Esophagus (tissue), 2 donors: ENCODE measurements around the gene PNRC1. TPM values are rescaled to one million over a fixed set of nuclear protein-coding genes. Genes with fewer than 3 reads are reported as not detected.
"Not testable (repeated sequence)": the region's sequence is repeated elsewhere in the genome, so short reads cannot be mapped to it uniquely, and the experiment has no call there.

Experiments
- H3K27ac ChIP-seq, 2 donors: one replicate each; pipeline ENCODE4 v1.5.1; 2013; ENCODE audit warnings: low read depth in 2 of 2, mild to moderate bottlenecking in 2 of 2, inconsistent platforms in 1 of 2, low read length in 1 of 2, moderate library complexity in 1 of 2
- H3K27me3 ChIP-seq, 2 donors: one replicate each; pipeline ENCODE4 v1.6.1; 2013; ENCODE audit warnings: low read length in 2 of 2, control low read depth in 1 of 2, mild to moderate bottlenecking in 1 of 2; ENCODE audit not compliant: insufficient read depth in 2 of 2, control insufficient read depth in 1 of 2
- H3K36me3 ChIP-seq, 2 donors: one replicate each; pipeline ENCODE4 v1.6.1; 2013; ENCODE audit warnings: low read length in 1 of 2; ENCODE audit not compliant: control insufficient read depth in 2 of 2, insufficient read depth in 2 of 2
- H3K4me1 ChIP-seq, 2 donors: one replicate each; pipeline ENCODE4 v1.6.1; 2013; ENCODE audit warnings: low read length in 1 of 2; ENCODE audit not compliant: control insufficient read depth in 2 of 2, insufficient read depth in 2 of 2
- H3K4me3 ChIP-seq, 2 donors: one replicate each; pipeline ENCODE4 v1.5.1; 2013; ENCODE audit warnings: low read length in 2 of 2, mild to moderate bottlenecking in 2 of 2, low read depth in 1 of 2, moderate library complexity in 1 of 2
- H3K9me3 ChIP-seq, 2 donors: one replicate each; pipeline ENCODE4 v1.6.1; 2013; ENCODE audit warnings: mild to moderate bottlenecking in 2 of 2, low read depth in 1 of 2, low read length in 1 of 2, moderate library complexity in 1 of 2; ENCODE audit not compliant: control insufficient read depth in 2 of 2, insufficient read depth in 1 of 2
- WGBS, 2 donors: extraction: QIAGEN DNeasy Blood & Tissue Kit; methylation state at CpG; one replicate each; pipeline ENCODE4 v1.1.7; 2013; 5-methylcytosine and 5-hydroxymethylcytosine counted together
- polyA plus RNA-seq, 2 donors: library from polyadenylated mRNA; stranded (reverse); fragments of 200-250 nt; gene quantifications; one replicate each; pipeline ENCODE4 v1.2.3, GENCODE V29; 2013
- donor health status: healthy with polysubstance abuse.
- donor health status: Bipolar disorder and iron deficiency.

PNRC1 gene
- polyA plus RNA-seq, 2 donors = 29.9 to 30.3 TPM

- Histone ChIP-seq H3K9me3 (no peaks in the 10 kb centered on the region), H3K4me1 (no peaks in the 10 kb centered on the region), H3K36me3 (no peaks in the 10 kb centered on the region), H3K4me3 (no peak overlapping the region), H3K27me3 (no peaks in the 10 kb centered on the region), H3K27ac (no peak overlapping the region)
- 75 to 81% methylated on average over 8 of the region's 8 CpGs for WGBS, 2 donors
Observed at GRCh38 chr6:89118931-89119330, 38.4 kb downstream of the PNRC1 start.

GRCh38 chr6:89120371-89120770 lies 39.8 kb downstream of the PNRC1 start:
- no peaks in the 10 kb centered on the region for H3K9me3 ChIP-seq
- H3K4me3 ChIP-seq = no peak overlapping the region
- H3K27ac ChIP-seq = no peak overlapping the region
- WGBS, 2 donors = 72 to 82% methylated on average over 4 of the region's 4 CpGs
- H3K27me3 ChIP-seq = no peaks in the 10 kb centered on the region
- H3K36me3 ChIP-seq = no peaks in the 10 kb centered on the region
- no peaks in the 10 kb centered on the region for H3K4me1 ChIP-seq

GRCh38 chr6:89121934-89122333 lies 41.4 kb downstream of the PNRC1 start:
- no peaks in the 10 kb centered on the region for H3K9me3 ChIP-seq
- H3K27ac ChIP-seq = no peak overlapping the region
- H3K4me3 ChIP-seq = no peak overlapping the region
- H3K36me3 ChIP-seq = no peaks in the 10 kb centered on the region
- no peaks in the 10 kb centered on the region for H3K4me1 ChIP-seq
- no peaks in the 10 kb centered on the region for H3K27me3 ChIP-seq
- WGBS, 2 donors = 82% methylated on average over 1 of the region's 1 CpG

GRCh38 chr6:89122625-89123024 lies 42.1 kb downstream of the PNRC1 start:
- Histone ChIP-seq H3K4me1 (no peaks in the 10 kb centered on the region), H3K36me3 (no peaks in the 10 kb centered on the region), H3K4me3 (no peak overlapping the region), H3K9me3 (no peaks in the 10 kb centered on the region), H3K27ac (no peak overlapping the region), H3K27me3 (no peaks in the 10 kb centered on the region)

GRCh38 chr6:89128256-89128671 lies 47.7 kb downstream of the PNRC1 start:
- H3K9me3 ChIP-seq, H3K27ac ChIP-seq, H3K4me1 ChIP-seq, H3K36me3 ChIP-seq, H3K27me3 ChIP-seq, H3K4me3 ChIP-seq: not testable (repeated sequence)
- WGBS, 2 donors = 67 to 84% methylated on average over 2 of the region's 2 CpGs

GRCh38 chr6:89131599-89131998 lies 51.0 kb downstream of the PNRC1 start:
- 87 to 88% methylated on average over 3 of the region's 3 CpGs for WGBS, 2 donors
- H3K27ac ChIP-seq = no peak overlapping the region
- no peaks in the 10 kb centered on the region for H3K36me3 ChIP-seq
- no peak overlapping the region for H3K4me3 ChIP-seq
- H3K27me3 ChIP-seq = no peaks in the 10 kb centered on the region
- H3K4me1 ChIP-seq = no peaks in the 10 kb centered on the region
- no peaks in the 10 kb centered on the region for H3K9me3 ChIP-seq

- 84 to 87% methylated on average over 2 of the region's 2 CpGs for WGBS, 2 donors
- Histone ChIP-seq H3K27ac (no peak overlapping the region), H3K36me3 (no peaks in the 10 kb centered on the region), H3K4me1 (no peaks in the 10 kb centered on the region), H3K9me3 (no peaks in the 10 kb centered on the region), H3K4me3 (no peak overlapping the region), H3K27me3 (no peaks in the 10 kb centered on the region)
Observed at GRCh38 chr6:89132057-89132456, 51.5 kb downstream of the PNRC1 start.

- WGBS, 2 donors = 92 to 93% methylated on average over 9 of the region's 9 CpGs
Observed at GRCh38 chr6:89133981-89134380, 53.4 kb downstream of the PNRC1 start.

GRCh38 chr6:89134723-89135122 lies 54.2 kb downstream of the PNRC1 start:
- Histone ChIP-seq H3K4me3 (no peak overlapping the region), H3K4me1 (no peaks in the 10 kb centered on the region), H3K9me3 (no peaks in the 10 kb centered on the region), H3K36me3 (no peaks in the 10 kb centered on the region), H3K27me3 (no peaks in the 10 kb centered on the region), H3K27ac (no peak overlapping the region)
- 81 to 92% methylated on average over 3 of the region's 3 CpGs for WGBS, 2 donors

More at GRCh38 chr6:89133981-89134380, 53.4 kb downstream of the PNRC1 start:
- Histone ChIP-seq H3K9me3 (no peaks in the 10 kb centered on the region), H3K4me1 (no peaks in the 10 kb centered on the region), H3K4me3 (no peak overlapping the region), H3K27ac (no peak overlapping the region), H3K36me3 (no peaks in the 10 kb centered on the region), H3K27me3 (no peaks in the 10 kb centered on the region)
